ENCODE data around the gene SHD.

GRCh38 chr19:4278419-4279266, at the start of gene SHD:
- TF ChIP-seq CTCF (conservative IDR thresholded peaks at IDR 0.05) (no peak), EZH2 (IDR thresholded peaks at IDR 0.05; ENCODE audit: low read depth) (no peak)
